ENCODE data around the gene HTR3E.
A peak's percentile ranks its signal among the peaks of the same experiment; 100 is the strongest.

Gene HTR3E

GRCh38 chr3:184133840-184134745 lies 37.2 kb downstream of the HTR3E start (continued):
- no peak for TF ChIP-seq ZNF701 (tag by site-specific recombination; IDR thresholded peaks at IDR 0.05)
- TF ChIP-seq, protein P1, sequence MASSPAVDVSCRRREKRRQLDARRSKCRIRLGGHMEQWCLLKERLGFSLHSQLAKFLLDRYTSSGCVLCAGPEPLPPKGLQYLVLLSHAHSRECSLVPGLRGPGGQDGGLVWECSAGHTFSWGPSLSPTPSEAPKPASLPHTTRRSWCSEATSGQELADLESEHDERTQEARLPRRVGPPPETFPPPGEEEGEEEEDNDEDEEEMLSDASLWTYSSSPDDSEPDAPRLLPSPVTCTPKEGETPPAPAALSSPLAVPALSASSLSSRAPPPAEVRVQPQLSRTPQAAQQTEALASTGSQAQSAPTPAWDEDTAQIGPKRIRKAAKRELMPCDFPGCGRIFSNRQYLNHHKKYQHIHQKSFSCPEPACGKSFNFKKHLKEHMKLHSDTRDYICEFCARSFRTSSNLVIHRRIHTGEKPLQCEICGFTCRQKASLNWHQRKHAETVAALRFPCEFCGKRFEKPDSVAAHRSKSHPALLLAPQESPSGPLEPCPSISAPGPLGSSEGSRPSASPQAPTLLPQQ (tag by site-specific recombination; IDR thresholded peaks at IDR 0.05): no peak; the same call in 1 of the 2 replicates
- TF ChIP-seq SCRT2 (tag by site-specific recombination; IDR thresholded peaks at IDR 0.05): 0 out of 2 replicates have a peak, but pooled peaks have one; percentile 45
- TF ChIP-seq ZNF529 (tag by site-specific recombination; IDR thresholded peaks at IDR 0.05; ENCODE audit: insufficient replicate concordance): no peak
- TF ChIP-seq, protein P2, sequence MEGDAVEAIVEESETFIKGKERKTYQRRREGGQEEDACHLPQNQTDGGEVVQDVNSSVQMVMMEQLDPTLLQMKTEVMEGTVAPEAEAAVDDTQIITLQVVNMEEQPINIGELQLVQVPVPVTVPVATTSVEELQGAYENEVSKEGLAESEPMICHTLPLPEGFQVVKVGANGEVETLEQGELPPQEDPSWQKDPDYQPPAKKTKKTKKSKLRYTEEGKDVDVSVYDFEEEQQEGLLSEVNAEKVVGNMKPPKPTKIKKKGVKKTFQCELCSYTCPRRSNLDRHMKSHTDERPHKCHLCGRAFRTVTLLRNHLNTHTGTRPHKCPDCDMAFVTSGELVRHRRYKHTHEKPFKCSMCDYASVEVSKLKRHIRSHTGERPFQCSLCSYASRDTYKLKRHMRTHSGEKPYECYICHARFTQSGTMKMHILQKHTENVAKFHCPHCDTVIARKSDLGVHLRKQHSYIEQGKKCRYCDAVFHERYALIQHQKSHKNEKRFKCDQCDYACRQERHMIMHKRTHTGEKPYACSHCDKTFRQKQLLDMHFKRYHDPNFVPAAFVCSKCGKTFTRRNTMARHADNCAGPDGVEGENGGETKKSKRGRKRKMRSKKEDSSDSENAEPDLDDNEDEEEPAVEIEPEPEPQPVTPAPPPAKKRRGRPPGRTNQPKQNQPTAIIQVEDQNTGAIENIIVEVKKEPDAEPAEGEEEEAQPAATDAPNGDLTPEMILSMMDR (tag by site-specific recombination; IDR thresholded peaks at IDR 0.05): no peak; the same call in 1 of the 2 replicates
- TF ChIP-seq SCRT1 (tag by site-specific recombination; IDR thresholded peaks at IDR 0.05; ENCODE audit: borderline replicate concordance): no peak
- no peak for TF ChIP-seq ZNF157 (tag by site-specific recombination; IDR thresholded peaks at IDR 0.05)
- peak; percentile 74 for TF ChIP-seq ZNF335 (tag by site-specific recombination; conservative IDR thresholded peaks at IDR 0.05)
- TF ChIP-seq ZIC2 (tag by site-specific recombination; IDR thresholded peaks at IDR 0.05): no peak
- no peak for TF ChIP-seq ZSCAN18 (tag by site-specific recombination; IDR thresholded peaks at IDR 0.05)
- TF ChIP-seq MZF1 (tag by site-specific recombination; IDR thresholded peaks at IDR 0.05; ENCODE audit: borderline replicate concordance): no peak
- TF ChIP-seq KLF1 (tag by site-specific recombination; IDR thresholded peaks at IDR 0.05): no peak; the same call in 1 of the 2 replicates
- TF ChIP-seq ZNF561 (tag by site-specific recombination; IDR thresholded peaks at IDR 0.05; ENCODE audit: borderline replicate concordance): peak; percentile 92; the same call in 1 of the 2 replicates
- 0 out of 2 replicates have a peak, but pooled peaks have one; percentile 27 for TF ChIP-seq YY1 (tag by site-specific recombination; IDR thresholded peaks at IDR 0.05)
- no peak for TF ChIP-seq ZNF544 (tag by site-specific recombination; IDR thresholded peaks at IDR 0.05)
- TF ChIP-seq ZNF558 (tag by site-specific recombination; IDR thresholded peaks at IDR 0.05): no peak
- TF ChIP-seq, protein P3, sequence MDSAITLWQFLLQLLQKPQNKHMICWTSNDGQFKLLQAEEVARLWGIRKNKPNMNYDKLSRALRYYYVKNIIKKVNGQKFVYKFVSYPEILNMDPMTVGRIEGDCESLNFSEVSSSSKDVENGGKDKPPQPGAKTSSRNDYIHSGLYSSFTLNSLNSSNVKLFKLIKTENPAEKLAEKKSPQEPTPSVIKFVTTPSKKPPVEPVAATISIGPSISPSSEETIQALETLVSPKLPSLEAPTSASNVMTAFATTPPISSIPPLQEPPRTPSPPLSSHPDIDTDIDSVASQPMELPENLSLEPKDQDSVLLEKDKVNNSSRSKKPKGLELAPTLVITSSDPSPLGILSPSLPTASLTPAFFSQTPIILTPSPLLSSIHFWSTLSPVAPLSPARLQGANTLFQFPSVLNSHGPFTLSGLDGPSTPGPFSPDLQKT (IDR thresholded peaks at IDR 0.05; ENCODE audit: borderline replicate concordance, low read depth, low read length): no peak
- TF ChIP-seq HOXD13 (CRISPR knock-in tag; IDR thresholded peaks at IDR 0.05; ENCODE audit: borderline replicate concordance): no peak
- TF ChIP-seq ZNF837 (tag by site-specific recombination; IDR thresholded peaks at IDR 0.05): no peak
- TF ChIP-seq ZNF266 (tag by site-specific recombination; IDR thresholded peaks at IDR 0.05; ENCODE audit: low read depth): no peak
- no peak for TF ChIP-seq ZNF596 (tag by site-specific recombination; IDR thresholded peaks at IDR 0.05)
- TF ChIP-seq, protein P4, sequence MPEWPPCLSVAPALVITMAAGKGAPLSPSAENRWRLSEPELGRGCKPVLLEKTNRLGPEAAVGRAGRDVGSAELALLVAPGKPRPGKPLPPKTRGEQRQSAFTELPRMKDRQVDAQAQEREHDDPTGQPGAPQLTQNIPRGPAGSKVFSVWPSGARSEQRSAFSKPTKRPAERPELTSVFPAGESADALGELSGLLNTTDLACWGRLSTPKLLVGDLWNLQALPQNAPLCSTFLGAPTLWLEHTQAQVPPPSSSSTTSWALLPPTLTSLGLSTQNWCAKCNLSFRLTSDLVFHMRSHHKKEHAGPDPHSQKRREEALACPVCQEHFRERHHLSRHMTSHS (tag by site-specific recombination; IDR thresholded peaks at IDR 0.05): no peak
- TF ChIP-seq ZBTB17 (tag by site-specific recombination; IDR thresholded peaks at IDR 0.05): peak; percentile 81
- TF ChIP-seq PRDM6 (tag by site-specific recombination; IDR thresholded peaks at IDR 0.05): no peak
- TF ChIP-seq ZNF350 (tag by site-specific recombination; IDR thresholded peaks at IDR 0.05): no peak
- TF ChIP-seq ZNF132 (tag by site-specific recombination; IDR thresholded peaks at IDR 0.05; ENCODE audit: borderline replicate concordance): no peak
- TF ChIP-seq ZNF600 (tag by site-specific recombination; IDR thresholded peaks at IDR 0.05): peak; percentile 90

Data from HEK293 (cell line).